Suprapubic skin (tissue), 4 donors: ENCODE data around the gene BNC2. TPM values are rescaled to one million over a fixed set of nuclear protein-coding genes. Genes with fewer than 3 reads are reported as not detected.

Source experiments
- DNase-seq, 2 donors: peaks; one replicate each; pipeline ENCODE4 v3.0.0-alpha.2; 2019; ENCODE audit warnings: low spot score in 2 of 2
- H3K27ac ChIP-seq: fragments of 200-600 bp; sonication (generic); one replicate; pipeline ENCODE4 v1.5.1; 2019
- H3K27me3 ChIP-seq: fragments of 200-600 bp; sonication (generic); one replicate; pipeline ENCODE4 v1.5.1; 2019
- H3K36me3 ChIP-seq: fragments of 200-600 bp; sonication (generic); one replicate; pipeline ENCODE4 v1.5.1; 2019
- H3K4me1 ChIP-seq: fragments of 200-600 bp; sonication (generic); one replicate; pipeline ENCODE4 v1.5.1; 2019
- H3K4me3 ChIP-seq: fragments of 200-600 bp; sonication (generic); one replicate; pipeline ENCODE4 v1.5.1; 2019; ENCODE audit warnings: mild to moderate bottlenecking
- H3K9me3 ChIP-seq: fragments of 200-600 bp; sonication (generic); one replicate; pipeline ENCODE4 v1.5.1; 2019
- EP300 ChIP-seq: sonication (generic); formaldehyde crosslinking; IDR thresholded peaks from one replicate; pipeline ENCODE4 v1.6.1; 2017; ENCODE audit warnings: antibody characterized with exemption
- POLR2A ChIP-seq, 2 donors: fragments of 450-650 bp; IDR thresholded peaks; one replicate each; pipeline ENCODE4 v1.6.1; 2017; ENCODE audit warnings: antibody characterized with exemption in 2 of 2, mild to moderate bottlenecking in 2 of 2, moderate library complexity in 2 of 2
- POLR2AphosphoS5 ChIP-seq, 3 donors: sonication (generic); formaldehyde crosslinking; IDR thresholded peaks; one replicate each; pipeline ENCODE4 v1.6.1; 2017; ENCODE audit warnings: antibody characterized with exemption in 3 of 3
- WGBS: methylation state at CpG from one replicate; pipeline ENCODE4 v1.1.5; 2018; 5-methylcytosine and 5-hydroxymethylcytosine counted together
- total RNA-seq, 4 donors: library from RNA; depleted of rRNA; stranded (reverse); fragments of >200 nt; gene quantifications; one replicate each; pipeline ENCODE4 v1.1.0, GENCODE V29; 2016
- TF ChIP-seq, protein P1 (sequence below), 2 donors: fragments of 200-600 bp in 1 of 2; fragments of 450-650 bp in 1 of 2; sonication (generic) in 1 of 2; IDR thresholded peaks; one replicate each; pipeline ENCODE4 v1.5.1; 2016 to 2019; ENCODE audit warnings: antibody characterized with exemption in 2 of 2, mild to moderate bottlenecking in 1 of 2, moderate library complexity in 1 of 2

The BNC2 gene
- total RNA-seq, 4 donors from 2014 or later: 6.5 to 12.3 (median 8.9) TPM

DNA sequence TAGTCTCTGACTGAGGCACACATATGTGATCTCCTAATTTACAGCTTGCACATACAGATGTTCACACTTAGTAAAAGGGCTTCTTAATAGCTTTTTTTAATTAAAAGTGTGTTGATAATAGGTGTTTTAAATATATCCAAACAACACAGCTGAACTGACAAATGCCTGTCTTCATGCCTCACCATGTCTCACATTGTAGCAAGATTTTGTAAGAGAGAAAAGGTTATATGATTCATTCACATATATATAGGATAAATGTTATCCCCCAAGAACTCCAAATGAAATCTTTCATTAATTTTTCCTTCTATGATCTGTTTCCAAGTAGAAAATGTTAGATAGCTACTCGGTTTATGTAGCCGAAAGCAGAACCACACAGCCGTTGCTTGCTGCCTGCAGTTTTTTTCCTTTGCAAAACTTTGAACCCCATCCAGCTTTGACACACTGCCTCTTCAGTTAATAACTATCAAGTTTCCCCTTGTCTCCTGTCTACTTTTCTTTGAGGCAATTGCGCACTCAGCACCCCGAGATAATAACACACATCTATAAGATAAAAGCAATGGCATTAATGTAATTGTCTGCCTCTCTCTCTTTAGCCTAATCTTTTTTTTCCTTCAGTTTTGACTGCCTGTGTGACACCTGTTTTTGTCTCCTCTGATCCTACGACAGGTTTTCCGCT lies 299.2 kb downstream of the BNC2 start:
- no peak for TF ChIP-seq POLR2A (IDR thresholded peaks at IDR 0.05)
- TF ChIP-seq, protein P1, sequence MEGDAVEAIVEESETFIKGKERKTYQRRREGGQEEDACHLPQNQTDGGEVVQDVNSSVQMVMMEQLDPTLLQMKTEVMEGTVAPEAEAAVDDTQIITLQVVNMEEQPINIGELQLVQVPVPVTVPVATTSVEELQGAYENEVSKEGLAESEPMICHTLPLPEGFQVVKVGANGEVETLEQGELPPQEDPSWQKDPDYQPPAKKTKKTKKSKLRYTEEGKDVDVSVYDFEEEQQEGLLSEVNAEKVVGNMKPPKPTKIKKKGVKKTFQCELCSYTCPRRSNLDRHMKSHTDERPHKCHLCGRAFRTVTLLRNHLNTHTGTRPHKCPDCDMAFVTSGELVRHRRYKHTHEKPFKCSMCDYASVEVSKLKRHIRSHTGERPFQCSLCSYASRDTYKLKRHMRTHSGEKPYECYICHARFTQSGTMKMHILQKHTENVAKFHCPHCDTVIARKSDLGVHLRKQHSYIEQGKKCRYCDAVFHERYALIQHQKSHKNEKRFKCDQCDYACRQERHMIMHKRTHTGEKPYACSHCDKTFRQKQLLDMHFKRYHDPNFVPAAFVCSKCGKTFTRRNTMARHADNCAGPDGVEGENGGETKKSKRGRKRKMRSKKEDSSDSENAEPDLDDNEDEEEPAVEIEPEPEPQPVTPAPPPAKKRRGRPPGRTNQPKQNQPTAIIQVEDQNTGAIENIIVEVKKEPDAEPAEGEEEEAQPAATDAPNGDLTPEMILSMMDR (IDR thresholded peaks at IDR 0.05): no peak
- TF ChIP-seq POLR2AphosphoS5 (IDR thresholded peaks at IDR 0.05): no peak
- no peak for TF ChIP-seq EP300
- no peak overlapping the region for H3K4me3 ChIP-seq
- H3K27ac ChIP-seq: no peak overlapping the region
- no peaks in the 10 kb centered on the region for H3K27me3 ChIP-seq
- 58% methylated on average over 7 of the region's 7 CpGs for WGBS
- H3K36me3 ChIP-seq: no peaks in the 10 kb centered on the region
- no peaks in the 10 kb centered on the region for H3K9me3 ChIP-seq
- no peaks in the 10 kb centered on the region for H3K4me1 ChIP-seq
- DNase-seq: no peak

DNA sequence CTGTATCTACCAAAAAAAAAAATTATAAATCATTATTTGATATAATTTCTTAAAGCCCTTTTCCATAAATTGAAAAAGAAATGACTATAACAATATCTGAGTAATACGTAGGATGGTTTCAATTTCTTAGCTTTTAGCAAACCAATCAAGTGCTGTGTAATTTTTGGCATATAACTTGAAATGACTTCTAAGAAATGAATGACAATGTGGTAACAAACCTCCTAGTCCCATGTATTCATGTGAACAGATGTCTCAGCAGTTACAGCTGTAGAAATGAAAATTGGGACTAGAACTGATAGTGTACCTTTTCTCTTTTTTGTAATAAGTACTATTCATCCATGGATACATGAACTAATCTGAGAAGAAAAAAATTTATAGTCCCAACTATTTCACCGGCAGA lies 307.0 kb downstream of the BNC2 start:
- no peaks in the 10 kb centered on the region for H3K36me3 ChIP-seq
- H3K4me1 ChIP-seq: no peaks in the 10 kb centered on the region
- no peak overlapping the region for H3K4me3 ChIP-seq
- no peaks in the 10 kb centered on the region for H3K9me3 ChIP-seq
- no peak for DNase-seq
- TF ChIP-seq POLR2A (IDR thresholded peaks at IDR 0.05) (no peak), EP300 (no peak), POLR2AphosphoS5 (IDR thresholded peaks at IDR 0.05) (no peak)
- TF ChIP-seq, protein P1 (IDR thresholded peaks at IDR 0.05): no peak
- 96% methylated on average over 2 of the region's 2 CpGs for WGBS
- no peak overlapping the region for H3K27ac ChIP-seq
- H3K27me3 ChIP-seq: no peaks in the 10 kb centered on the region

DNA sequence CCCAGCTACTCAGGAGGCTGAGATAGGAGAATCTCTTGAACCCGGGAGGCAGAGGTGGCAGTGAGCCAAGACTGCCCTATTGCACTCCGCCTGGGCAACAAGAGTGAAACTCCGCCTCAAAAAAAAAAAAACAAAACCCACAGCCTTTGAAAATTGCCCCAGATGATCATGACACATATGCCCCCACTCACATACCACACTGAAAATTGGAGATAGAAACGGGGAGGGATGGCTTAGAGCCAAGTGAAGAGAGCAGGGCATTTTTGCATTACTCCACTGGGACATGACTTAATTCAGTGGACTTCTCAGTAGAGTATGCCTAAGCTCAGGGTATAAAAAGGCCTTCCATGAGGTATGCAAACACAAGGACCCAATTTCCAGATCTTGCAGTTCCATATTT lies 309.3 kb downstream of the BNC2 start:
- WGBS: 79% methylated on average over 4 of the region's 4 CpGs

DNA sequence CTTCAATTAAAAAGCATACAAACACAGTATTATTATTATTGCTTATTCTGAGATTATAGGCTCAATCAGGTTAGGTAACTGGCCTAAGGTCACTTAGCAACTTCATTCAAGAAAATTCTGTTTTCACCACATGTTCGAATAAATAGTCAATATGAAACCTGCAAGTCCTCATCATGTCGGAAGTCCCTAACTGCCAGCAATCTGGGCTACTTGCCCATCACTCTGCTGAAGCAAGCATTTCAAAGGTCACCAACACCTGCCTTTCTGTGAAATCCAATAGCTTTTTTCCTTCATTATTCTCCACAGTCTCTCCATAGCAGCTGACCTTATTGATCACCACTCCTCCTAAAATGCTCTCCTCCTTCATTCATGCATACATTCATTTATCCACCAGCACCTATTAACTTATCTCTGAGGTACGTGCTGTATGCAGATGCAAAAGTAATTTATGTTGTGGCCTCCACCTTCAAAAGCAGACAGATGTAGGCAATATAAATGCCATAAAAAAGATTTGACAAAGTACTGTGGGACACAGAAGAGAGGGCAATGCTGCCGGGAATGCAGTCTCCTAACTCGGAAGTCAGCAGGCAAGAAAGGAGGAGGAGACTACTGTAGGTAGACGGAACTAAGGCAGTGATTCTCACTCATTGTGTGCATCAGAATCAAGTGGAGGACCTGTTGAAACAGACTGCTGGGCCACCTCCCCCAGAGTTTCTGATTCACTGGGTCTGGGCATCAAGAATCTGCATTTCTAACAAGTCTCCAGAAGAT lies 310.9 kb downstream of the BNC2 start:
- Histone ChIP-seq H3K4me1 (no peaks in the 10 kb centered on the region), H3K27ac (no peak overlapping the region), H3K4me3 (no peak overlapping the region), H3K27me3 (no peaks in the 10 kb centered on the region), H3K9me3 (no peaks in the 10 kb centered on the region), H3K36me3 (no peaks in the 10 kb centered on the region)
- 90% methylated on average over 6 of the region's 6 CpGs for WGBS
- DNase-seq: no peak
- TF ChIP-seq POLR2A (IDR thresholded peaks at IDR 0.05) (no peak), EP300 (no peak), POLR2AphosphoS5 (IDR thresholded peaks at IDR 0.05) (no peak)
- TF ChIP-seq, protein P1 (IDR thresholded peaks at IDR 0.05): no peak

More for the DNA sequence above, 309.3 kb downstream of the BNC2 start:
- no peak overlapping the region for H3K4me3 ChIP-seq
- no peaks in the 10 kb centered on the region for H3K36me3 ChIP-seq
- H3K4me1 ChIP-seq: no peaks in the 10 kb centered on the region
- H3K27me3 ChIP-seq: no peaks in the 10 kb centered on the region
- no peak for TF ChIP-seq EP300
- TF ChIP-seq POLR2A (IDR thresholded peaks at IDR 0.05): no peak
- TF ChIP-seq POLR2AphosphoS5 (IDR thresholded peaks at IDR 0.05): no peak
- no peaks in the 10 kb centered on the region for H3K9me3 ChIP-seq
- DNase-seq: no peak
- no peak overlapping the region for H3K27ac ChIP-seq

DNA sequence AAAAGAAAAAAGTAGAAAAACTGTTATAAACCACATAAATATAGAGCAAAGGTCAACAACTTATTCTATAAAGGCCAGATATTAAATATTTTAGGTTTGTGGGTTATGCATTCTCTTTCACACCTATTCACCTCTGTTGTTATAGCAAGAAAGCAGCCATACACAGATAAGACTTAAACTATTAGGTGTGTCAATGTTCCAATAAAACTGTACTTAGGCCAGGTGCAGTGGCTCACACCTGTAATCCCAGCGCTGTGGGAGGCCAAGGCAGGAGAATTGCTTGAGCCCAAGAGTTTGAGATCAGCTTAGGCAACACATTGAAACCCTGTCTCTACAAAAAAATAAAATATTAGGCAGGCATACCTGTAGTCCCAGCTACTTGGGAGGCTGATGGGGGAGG lies 314.7 kb downstream of the BNC2 start:
- Histone ChIP-seq H3K4me1 (no peaks in the 10 kb centered on the region), H3K4me3 (no peak overlapping the region), H3K27me3 (no peaks in the 10 kb centered on the region), H3K27ac (no peak overlapping the region), H3K9me3 (no peaks in the 10 kb centered on the region), H3K36me3 (peaks cover 3% of the 10 kb centered on the region)
- DNase-seq: no peak
- TF ChIP-seq, protein P1 (IDR thresholded peaks at IDR 0.05): no peak
- TF ChIP-seq POLR2AphosphoS5 (IDR thresholded peaks at IDR 0.05): no peak
- no peak for TF ChIP-seq EP300
- no peak for TF ChIP-seq POLR2A (IDR thresholded peaks at IDR 0.05)
- 100% methylated on average over 1 of the region's 1 CpG for WGBS
